ENCODE data around the gene GPR132.

Gene GPR132

GRCh38 chr14:105051182-105052109 lies 13.8 kb downstream of the GPR132 start:
- TF ChIP-seq, protein P1, sequence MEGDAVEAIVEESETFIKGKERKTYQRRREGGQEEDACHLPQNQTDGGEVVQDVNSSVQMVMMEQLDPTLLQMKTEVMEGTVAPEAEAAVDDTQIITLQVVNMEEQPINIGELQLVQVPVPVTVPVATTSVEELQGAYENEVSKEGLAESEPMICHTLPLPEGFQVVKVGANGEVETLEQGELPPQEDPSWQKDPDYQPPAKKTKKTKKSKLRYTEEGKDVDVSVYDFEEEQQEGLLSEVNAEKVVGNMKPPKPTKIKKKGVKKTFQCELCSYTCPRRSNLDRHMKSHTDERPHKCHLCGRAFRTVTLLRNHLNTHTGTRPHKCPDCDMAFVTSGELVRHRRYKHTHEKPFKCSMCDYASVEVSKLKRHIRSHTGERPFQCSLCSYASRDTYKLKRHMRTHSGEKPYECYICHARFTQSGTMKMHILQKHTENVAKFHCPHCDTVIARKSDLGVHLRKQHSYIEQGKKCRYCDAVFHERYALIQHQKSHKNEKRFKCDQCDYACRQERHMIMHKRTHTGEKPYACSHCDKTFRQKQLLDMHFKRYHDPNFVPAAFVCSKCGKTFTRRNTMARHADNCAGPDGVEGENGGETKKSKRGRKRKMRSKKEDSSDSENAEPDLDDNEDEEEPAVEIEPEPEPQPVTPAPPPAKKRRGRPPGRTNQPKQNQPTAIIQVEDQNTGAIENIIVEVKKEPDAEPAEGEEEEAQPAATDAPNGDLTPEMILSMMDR (conservative IDR thresholded peaks at IDR 0.05) = no peak
- TF ChIP-seq ZFX (IDR thresholded peaks at IDR 0.05) = no peak
- no peak overlapping the region for H3K27ac ChIP-seq

DNA sequence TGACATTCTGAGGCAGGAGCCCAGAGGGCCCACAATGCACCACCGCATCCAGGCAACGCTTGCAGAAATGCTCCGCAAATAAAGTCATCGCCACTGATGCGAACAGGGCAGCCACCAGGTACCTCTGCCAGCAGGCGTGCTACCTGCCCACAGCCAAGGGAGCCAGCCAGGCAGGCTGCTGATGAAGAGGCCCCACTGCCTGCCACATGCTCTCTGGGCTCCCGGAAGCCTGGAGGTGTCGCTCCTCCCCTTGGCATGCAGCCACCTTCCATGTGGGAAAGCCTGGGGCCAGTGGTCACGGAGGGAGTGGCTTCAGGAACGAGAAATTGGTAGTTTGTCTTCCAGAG lies 14.7 kb downstream of the GPR132 start:
- no peak overlapping the region for H3K27ac ChIP-seq
- TF ChIP-seq ZFX (IDR thresholded peaks at IDR 0.05) = no peak
- TF ChIP-seq, protein P1 (conservative IDR thresholded peaks at IDR 0.05) = no peak

GRCh38 chr14:105049753-105050550 lies 15.3 kb downstream of the GPR132 start:
- no peak overlapping the region for H3K27ac ChIP-seq
- no peak for TF ChIP-seq ZFX (IDR thresholded peaks at IDR 0.05)
- TF ChIP-seq, protein P1 (conservative IDR thresholded peaks at IDR 0.05) = no peak

GRCh38 chr14:105047283-105048016 lies 17.8 kb downstream of the GPR132 start:
- no peak for TF ChIP-seq ZFX (IDR thresholded peaks at IDR 0.05)
- TF ChIP-seq, protein P1 (conservative IDR thresholded peaks at IDR 0.05) = no peak
- H3K27ac ChIP-seq = no peak overlapping the region

GRCh38 chr14:105046891-105047282 lies 18.3 kb downstream of the GPR132 start:
- H3K27ac ChIP-seq = no peak overlapping the region
- TF ChIP-seq, protein P1 (conservative IDR thresholded peaks at IDR 0.05) = no peak
- no peak for TF ChIP-seq ZFX (IDR thresholded peaks at IDR 0.05)

- no peak overlapping the region for H3K27ac ChIP-seq
- TF ChIP-seq ZFX (IDR thresholded peaks at IDR 0.05) = no peak
- TF ChIP-seq, protein P1 (conservative IDR thresholded peaks at IDR 0.05) = peak; percentile 100
Measured at GRCh38 chr14:105045710-105046326, 19.4 kb downstream of the GPR132 start.
